ENCODE data around the gene PRADC1.

- TF ChIP-seq CTCF (IDR thresholded peaks at IDR 0.05; ENCODE audit: borderline replicate concordance, extremely low read depth, low read length, poor library complexity, severe bottlenecking) = no peak
- TF ChIP-seq EZH2 (IDR thresholded peaks at IDR 0.05; ENCODE audit: borderline replicate concordance, low read depth, low read length, severe bottlenecking) = no peak
Observed at GRCh38 chr2:73279852-73280251, 46.8 kb upstream of the PRADC1 start.

All from DND-41 (cell line).